Type B pancreatic cell (in vitro differentiated cells): ENCODE measurements around the gene SLC25A26. TPM values are rescaled to one million over a fixed set of nuclear protein-coding genes. Genes with fewer than 3 reads are reported as not detected.

Source experiments
- DNase-seq: peaks from one replicate; pipeline ENCODE4 v3.0.0; 2021; ENCODE audit warnings: mixed read lengths; ENCODE audit not compliant: unreplicated experiment; ENCODE audit errors: extremely low spot score
- H3K27ac Mint-ChIP-seq: 2 replicates; pipeline ENCODE4 v1.8.0; 2021; ENCODE audit warnings: mild to moderate bottlenecking, mixed read lengths
- H3K27me3 Mint-ChIP-seq: 2 replicates; pipeline ENCODE4 v1.8.0; 2021; ENCODE audit warnings: mixed read lengths
- H3K36me3 Mint-ChIP-seq: 2 replicates; pipeline ENCODE4 v1.8.0; 2021; ENCODE audit warnings: mixed read lengths
- H3K4me1 Mint-ChIP-seq: one replicate; pipeline ENCODE4 v1.8.0; 2021; ENCODE audit warnings: mixed read lengths; ENCODE audit not compliant: unreplicated experiment
- H3K4me3 Mint-ChIP-seq: 2 replicates; pipeline ENCODE4 v1.8.0; 2021; ENCODE audit warnings: mild to moderate bottlenecking, mixed read lengths
- H3K9me3 Mint-ChIP-seq: 2 replicates; pipeline ENCODE4 v1.8.0; 2021; ENCODE audit warnings: mixed read lengths
- CTCF ChIP-seq: fragments of 200-600 bp; sonication (generic); conservative IDR thresholded peaks from 2 replicates; pipeline ENCODE4 v1.5.0; 2021; ENCODE audit warnings: antibody characterized with exemption, mild to moderate bottlenecking
- total RNA-seq: library from RNA; stranded (reverse); gene quantifications from 2 replicates; pipeline ENCODE4 v1.2.1, GENCODE V29; 2021; ENCODE audit warnings: low replicate concordance

Gene SLC25A26
- total RNA-seq, 1 donor from 2014 or later, result 13.4 TPM

GRCh38 chr3:66385066-66385465, 164.3 kb downstream of the SLC25A26 start:
- DNase-seq, result no peak
- Mint-ChIP-seq H3K36me3 (peaks cover 64% of the 10 kb centered on the region), H3K27me3 (no peaks in the 10 kb centered on the region), H3K4me1 (no peaks in the 10 kb centered on the region), H3K4me3 (no peak overlapping the region), H3K27ac (no peak overlapping the region), H3K9me3 (no peaks in the 10 kb centered on the region)
- TF ChIP-seq CTCF, result no peak

GRCh38 chr3:66386011-66386924, 165.5 kb downstream of the SLC25A26 start:
- Mint-ChIP-seq H3K36me3 (peaks cover 58% of the 10 kb centered on the region), H3K27ac (no peak overlapping the region), H3K9me3 (no peaks in the 10 kb centered on the region), H3K4me1 (no peaks in the 10 kb centered on the region), H3K27me3 (no peaks in the 10 kb centered on the region), H3K4me3 (no peak overlapping the region)
- TF ChIP-seq CTCF, result no peak
- no peak for DNase-seq

- no peak for TF ChIP-seq CTCF
Observed at GRCh38 chr3:66386925-66387650, 166.3 kb downstream of the SLC25A26 start.

GRCh38 chr3:66390013-66390412, 169.2 kb downstream of the SLC25A26 start:
- peaks cover 62% of the 10 kb centered on the region for H3K36me3 Mint-ChIP-seq
- no peak for TF ChIP-seq CTCF
- no peaks in the 10 kb centered on the region for H3K9me3 Mint-ChIP-seq
- H3K27me3 Mint-ChIP-seq, result no peaks in the 10 kb centered on the region
- no peak overlapping the region for H3K4me3 Mint-ChIP-seq
- H3K27ac Mint-ChIP-seq, result no peak overlapping the region
- H3K4me1 Mint-ChIP-seq, result peaks cover 18% of the 10 kb centered on the region
- DNase-seq, result no peak

More at GRCh38 chr3:66386925-66387650, 166.3 kb downstream of the SLC25A26 start:
- no peak for DNase-seq
- Mint-ChIP-seq H3K27me3 (no peaks in the 10 kb centered on the region), H3K36me3 (peaks cover 60% of the 10 kb centered on the region), H3K27ac (no peak overlapping the region), H3K4me1 (no peaks in the 10 kb centered on the region), H3K9me3 (no peaks in the 10 kb centered on the region), H3K4me3 (no peak overlapping the region)

GRCh38 chr3:66392512-66392911, 171.7 kb downstream of the SLC25A26 start:
- peaks cover 42% of the 10 kb centered on the region for H3K36me3 Mint-ChIP-seq
- no peak overlapping the region for H3K4me3 Mint-ChIP-seq
- no peak for TF ChIP-seq CTCF
- no peak for DNase-seq
- H3K27me3 Mint-ChIP-seq, result no peaks in the 10 kb centered on the region
- H3K4me1 Mint-ChIP-seq, result peaks cover 20% of the 10 kb centered on the region
- H3K9me3 Mint-ChIP-seq, result no peaks in the 10 kb centered on the region
- no peak overlapping the region for H3K27ac Mint-ChIP-seq
